Measurements from ENCODE around the gene LENG9.
"Not testable (repeated sequence)": the region's sequence is repeated elsewhere in the genome, so short reads cannot be mapped to it uniquely, and the experiment has no call there.

Gene LENG9

DNA sequence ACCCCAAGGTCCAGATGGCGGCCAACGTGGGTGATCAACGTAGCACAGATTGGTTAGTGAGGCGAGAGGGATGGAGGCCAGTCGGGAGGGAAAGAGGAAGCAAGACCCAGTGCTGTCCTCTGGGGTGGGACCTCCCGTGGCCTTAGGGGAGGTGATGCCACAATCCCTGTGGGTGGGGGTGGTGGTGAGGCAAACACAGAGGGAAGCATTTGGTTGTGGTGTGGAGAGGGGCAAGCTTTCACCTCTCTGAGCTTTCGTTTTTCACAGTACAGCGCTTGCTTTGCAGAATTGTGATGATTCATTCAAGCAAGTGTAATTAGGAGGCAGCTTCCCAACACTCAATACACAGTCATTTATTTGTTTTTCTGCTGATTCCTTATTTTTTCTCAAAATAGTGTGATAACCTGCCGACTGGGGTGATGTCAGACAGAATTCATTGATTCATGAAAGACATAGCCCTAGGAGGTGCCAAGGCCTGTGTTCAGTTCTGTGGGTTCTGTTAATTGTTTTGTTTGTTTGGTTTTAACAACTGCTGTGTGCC is 12.2 kb downstream of the LENG9 start:
- H3K4me3 ChIP-seq (replicated peaks; ENCODE audit: low read depth, low read length) = peak overlapping the region; percentile 99
- TF ChIP-seq, protein P1, sequence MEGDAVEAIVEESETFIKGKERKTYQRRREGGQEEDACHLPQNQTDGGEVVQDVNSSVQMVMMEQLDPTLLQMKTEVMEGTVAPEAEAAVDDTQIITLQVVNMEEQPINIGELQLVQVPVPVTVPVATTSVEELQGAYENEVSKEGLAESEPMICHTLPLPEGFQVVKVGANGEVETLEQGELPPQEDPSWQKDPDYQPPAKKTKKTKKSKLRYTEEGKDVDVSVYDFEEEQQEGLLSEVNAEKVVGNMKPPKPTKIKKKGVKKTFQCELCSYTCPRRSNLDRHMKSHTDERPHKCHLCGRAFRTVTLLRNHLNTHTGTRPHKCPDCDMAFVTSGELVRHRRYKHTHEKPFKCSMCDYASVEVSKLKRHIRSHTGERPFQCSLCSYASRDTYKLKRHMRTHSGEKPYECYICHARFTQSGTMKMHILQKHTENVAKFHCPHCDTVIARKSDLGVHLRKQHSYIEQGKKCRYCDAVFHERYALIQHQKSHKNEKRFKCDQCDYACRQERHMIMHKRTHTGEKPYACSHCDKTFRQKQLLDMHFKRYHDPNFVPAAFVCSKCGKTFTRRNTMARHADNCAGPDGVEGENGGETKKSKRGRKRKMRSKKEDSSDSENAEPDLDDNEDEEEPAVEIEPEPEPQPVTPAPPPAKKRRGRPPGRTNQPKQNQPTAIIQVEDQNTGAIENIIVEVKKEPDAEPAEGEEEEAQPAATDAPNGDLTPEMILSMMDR (IDR thresholded peaks at IDR 0.05; ENCODE audit: low read length, missing control alignments) = no peak
- DNase-seq (ENCODE audit: low read depth) = no peak

DNA sequence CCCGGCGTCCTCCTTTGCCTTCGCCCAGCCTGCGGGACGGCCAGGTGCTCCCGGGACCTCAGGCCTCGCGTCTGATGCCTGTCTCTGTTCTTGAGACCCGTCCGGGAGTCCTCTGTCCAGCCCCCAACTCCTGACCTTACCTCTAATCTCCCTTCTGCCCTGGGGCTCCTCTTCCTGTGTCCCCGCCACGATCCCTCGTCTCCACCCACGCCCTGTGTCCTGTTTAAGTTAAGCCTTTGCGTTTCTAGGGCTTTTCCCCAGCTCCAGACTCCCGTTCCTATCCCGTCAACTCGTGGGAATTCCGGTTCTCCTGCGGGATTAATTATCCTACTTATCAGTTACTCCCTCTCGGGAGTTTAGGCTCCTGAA is 13.9 kb downstream of the LENG9 start:
- peak overlapping the region; percentile 99 for H3K4me3 ChIP-seq (replicated peaks; ENCODE audit: low read depth, low read length)
- TF ChIP-seq, protein P1 (IDR thresholded peaks at IDR 0.05; ENCODE audit: low read length, missing control alignments) = no peak
- peak; percentile 29 for DNase-seq (ENCODE audit: low read depth)

DNA sequence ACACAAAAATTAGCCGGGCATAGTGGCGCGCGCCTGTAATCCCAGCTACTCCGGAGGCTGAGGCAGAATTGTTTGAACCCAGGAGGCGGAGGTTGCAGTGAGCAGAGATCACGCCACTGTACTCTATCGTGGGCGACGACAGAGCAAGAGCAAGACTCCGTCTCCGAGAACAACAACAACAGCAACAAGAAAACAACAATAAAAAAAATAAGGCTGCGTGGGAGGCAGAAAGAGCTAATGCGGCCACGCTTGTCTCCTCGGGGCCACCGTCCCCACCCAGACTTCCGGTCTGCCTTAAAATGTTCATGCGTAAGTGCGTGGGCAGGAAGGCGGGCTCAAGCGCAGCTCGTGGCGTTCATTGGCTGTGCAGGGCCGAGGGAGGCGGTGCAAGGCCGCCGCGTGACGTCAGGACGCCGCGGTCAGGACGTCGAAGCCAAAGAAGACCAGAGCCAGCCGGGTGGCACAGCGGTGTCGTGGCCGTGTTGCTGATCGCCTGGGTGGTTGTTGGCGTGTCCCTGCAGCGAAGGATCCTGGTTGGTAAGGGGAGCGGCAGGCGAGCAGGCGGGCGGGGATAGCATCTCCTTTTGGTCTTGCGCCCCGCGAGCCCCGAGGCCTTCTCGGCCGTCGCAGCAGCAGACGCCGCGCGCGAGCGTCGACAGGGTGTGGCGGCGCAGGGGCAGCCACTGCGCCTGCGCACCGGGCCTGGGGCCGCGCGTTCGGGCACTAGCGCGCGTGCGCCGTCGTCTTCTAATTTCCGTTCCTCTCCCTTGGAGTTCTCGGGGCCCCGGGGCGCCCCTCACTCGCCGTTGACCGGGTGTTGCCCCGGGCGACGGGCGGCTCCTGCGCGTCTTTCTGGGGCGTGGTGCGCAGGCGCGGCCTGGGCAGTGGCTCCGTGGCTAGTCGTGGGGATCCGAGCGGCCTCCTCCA is 14.5 kb downstream of the LENG9 start, which contains the start of gene LENG8:
TSS of gene LENG8 (plus strand) at position 426 of the 927 bp plus-strand sequence. CDS start 2,146 bp downstream, outside the sequence.
- TF ChIP-seq, protein P1 (IDR thresholded peaks at IDR 0.05; ENCODE audit: low read length, missing control alignments) = no peak
- DNase-seq (ENCODE audit: low read depth) = peak; percentile 99
- peak within 1 kb of the TSS; percentile 99 for H3K4me3 ChIP-seq (replicated peaks; ENCODE audit: low read depth, low read length)

DNA sequence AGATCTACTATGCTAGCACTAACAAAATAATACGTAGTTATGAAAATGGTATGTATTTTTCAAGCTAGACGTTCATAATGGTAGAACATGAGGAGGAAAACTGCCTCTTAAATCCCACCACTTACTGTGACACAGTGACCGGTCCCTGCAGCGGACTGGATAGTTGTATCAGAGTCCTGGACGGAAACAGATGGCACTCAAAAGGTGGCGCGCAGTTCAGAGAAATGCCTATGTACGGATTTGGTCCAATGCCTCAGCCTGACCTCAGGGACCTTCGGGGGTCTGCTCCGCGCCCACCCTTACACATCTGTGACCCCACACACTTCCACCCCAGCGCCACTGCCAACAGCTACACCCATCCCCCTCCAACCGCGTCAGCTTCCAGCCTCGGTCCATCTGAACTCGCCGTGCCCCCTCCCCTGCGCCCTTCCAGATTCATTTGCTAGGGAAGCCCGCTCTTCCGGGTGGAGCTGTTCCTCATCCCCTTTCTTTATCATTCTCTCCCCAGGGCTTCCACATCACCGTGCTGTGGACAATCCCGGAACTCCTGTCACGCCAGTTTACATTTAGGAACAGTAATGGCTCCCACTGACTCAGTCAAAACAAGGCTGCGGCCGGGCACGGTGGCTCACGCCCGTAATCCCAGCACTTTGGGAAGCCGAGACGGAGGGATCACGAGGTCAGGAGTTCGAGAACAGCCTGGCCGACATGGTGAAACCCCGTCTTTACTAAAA is 15.4 kb downstream of the LENG9 start:
- peak; percentile 60 for DNase-seq (ENCODE audit: low read depth)
- TF ChIP-seq, protein P1 (IDR thresholded peaks at IDR 0.05; ENCODE audit: low read length, missing control alignments) = no peak

DNA sequence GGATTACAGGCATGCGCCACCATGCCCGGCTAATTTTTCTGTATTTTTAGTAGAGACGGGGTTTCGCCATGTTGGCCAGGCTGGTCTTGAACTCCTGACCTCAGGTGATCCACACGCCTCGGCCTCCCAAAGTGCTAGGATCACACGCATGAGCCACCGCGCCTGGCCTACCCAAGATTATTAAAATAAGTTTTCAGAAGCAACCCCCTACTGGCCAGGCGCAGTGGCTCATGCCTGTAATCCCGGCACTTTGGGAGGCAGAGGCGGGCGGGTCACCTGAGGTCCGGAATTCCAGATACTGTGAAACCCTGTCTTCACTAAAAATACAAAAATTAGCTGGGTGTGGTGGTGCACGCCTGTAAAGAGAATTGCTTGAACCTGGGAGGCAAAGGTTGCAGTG is 17.2 kb downstream of the LENG9 start:
- H3K4me3 ChIP-seq (replicated peaks; ENCODE audit: low read depth, low read length); DNase-seq (ENCODE audit: low read depth): not testable (repeated sequence)

More for the DNA sequence above, 15.4 kb downstream of the LENG9 start:
- H3K4me3 ChIP-seq (replicated peaks; ENCODE audit: low read depth, low read length) = peak overlapping the region; percentile 99

DNA sequence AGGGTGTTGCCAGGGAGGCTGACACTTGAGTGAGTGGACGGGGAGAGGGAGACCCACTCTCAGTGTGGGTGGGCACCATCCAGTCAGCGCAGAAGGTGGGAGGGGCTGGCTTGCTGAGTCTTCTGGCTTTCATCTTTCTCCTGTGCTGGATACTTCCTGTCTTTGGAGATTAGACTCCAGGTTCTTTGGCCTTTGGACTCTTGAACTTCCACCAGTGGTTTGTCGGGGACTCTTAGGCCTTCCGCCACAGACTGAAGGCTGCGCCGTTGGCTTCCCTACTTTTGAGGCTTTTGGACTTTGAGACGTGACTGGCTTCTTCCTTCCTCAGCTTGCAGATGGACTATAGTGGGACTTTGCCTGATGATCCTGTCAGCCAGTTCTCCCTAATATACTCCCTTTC is 18.8 kb downstream of the LENG9 start:
- TF ChIP-seq, protein P1 (IDR thresholded peaks at IDR 0.05; ENCODE audit: low read length, missing control alignments) = no peak
- no peak for DNase-seq (ENCODE audit: low read depth)
- H3K4me3 ChIP-seq (replicated peaks; ENCODE audit: low read depth, low read length) = no peak overlapping the region

DNA sequence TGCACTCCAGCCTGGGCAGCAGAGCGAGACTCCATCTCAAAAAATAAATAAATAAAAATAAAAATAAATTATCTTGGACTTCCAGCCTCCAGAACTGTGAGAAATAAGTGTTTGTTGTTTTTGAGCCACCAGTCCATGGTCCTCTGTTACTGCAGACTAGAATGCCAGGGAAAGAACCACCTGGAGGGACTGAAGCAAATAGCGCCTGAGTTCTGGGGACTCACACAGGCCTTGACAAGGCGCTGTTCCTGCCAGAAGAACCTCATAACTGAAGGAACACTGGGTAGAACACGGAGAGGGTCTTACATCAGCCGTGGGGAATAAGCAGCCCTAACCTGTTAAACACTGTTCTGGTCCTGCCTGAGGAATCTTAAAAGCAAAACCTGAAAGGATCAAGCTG is 22.9 kb downstream of the LENG9 start:
- TF ChIP-seq, protein P1 (IDR thresholded peaks at IDR 0.05; ENCODE audit: low read length, missing control alignments) = no peak
- H3K4me3 ChIP-seq (replicated peaks; ENCODE audit: low read depth, low read length) = no peak overlapping the region
- DNase-seq (ENCODE audit: low read depth) = no peak

Measured in fibroblast of pulmonary artery (primary cell).